NOMO-1 treated with DMSO at 0.1 percent for 48 hours (cell line): ENCODE results near the gene MN1.

ENCODE experiments used
- DNase-seq: peaks from one replicate; lab custom pipeline; 2025; ENCODE audit not compliant: unreplicated experiment; lab: John Stamatoyannopoulos, UW

The MN1 gene

DNA sequence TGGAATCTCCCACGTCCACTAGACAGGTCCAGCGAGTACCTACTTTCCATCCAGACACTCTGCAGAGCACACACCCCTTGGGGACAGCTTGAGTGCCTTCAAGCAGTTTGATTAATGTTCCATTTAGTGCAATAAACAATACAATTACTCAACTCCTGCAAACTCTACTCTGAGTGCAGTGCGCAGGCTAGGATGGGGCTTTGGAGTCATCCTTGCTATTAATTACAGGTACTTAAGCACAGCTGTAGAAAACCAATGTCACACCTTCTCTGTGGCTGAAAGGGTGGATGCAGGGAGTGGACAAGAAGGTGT lies 82.6 kb downstream of the MN1 start:
- DNase-seq: no peak

DNA sequence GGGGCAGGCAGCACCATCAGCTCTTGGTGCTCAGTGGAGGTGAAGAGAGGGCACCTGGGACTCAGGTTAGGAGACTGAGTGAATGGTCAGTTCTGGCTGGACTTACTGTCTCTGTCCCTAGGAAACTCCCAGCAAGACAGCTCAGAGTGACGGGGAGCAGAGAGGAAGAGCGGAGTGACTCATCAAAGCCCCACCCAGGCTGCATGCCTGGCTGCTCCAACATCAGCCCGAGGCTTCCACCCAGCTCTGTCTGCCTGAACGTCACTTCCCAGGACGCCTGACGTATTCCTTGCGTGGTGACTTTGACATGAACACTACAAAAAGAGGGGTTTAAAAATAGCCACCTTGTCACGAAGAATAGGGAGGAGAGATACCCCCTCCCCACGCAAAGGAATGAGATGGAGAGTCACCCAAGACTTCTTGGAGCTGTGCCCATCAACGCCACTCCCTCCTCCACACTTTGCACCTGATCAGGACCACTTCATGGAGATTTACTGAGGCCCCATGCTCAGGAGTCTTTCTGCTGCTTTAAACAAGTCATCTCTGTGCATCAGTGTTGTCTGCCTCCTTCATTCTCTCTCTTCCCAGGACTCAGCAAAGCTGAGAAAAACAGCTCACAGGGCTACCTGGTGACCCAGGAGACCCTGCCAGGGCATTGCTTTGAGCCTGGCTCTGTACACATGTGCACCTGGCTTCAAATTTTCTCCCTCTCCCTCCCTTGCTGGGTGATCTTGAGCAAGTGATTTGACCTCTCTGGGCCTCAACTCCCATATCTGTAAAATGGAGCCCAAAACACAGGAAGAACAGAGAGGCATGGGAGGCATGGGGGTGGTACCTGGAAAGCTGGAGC lies 83.1 kb downstream of the MN1 start:
- DNase-seq: peak; percentile 34

DNA sequence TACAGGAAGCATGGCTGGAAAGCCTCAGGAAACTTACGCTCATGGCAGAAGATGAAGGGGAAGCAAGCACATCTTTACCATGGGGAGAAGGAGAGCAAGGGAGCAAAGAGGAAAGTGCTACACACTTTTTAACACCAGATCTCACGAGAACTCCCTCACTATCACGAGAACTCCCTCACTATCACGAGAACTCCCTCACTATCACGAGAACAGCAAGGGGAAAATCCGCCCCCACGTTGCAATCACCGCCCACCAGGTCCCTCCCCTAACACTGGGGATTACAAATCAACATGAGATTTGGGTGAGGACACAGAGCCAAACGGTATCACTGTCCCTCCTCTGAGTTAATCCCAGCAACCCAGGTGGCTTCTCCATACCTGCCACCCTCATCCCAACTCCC lies 84.5 kb downstream of the MN1 start:
- no peak for DNase-seq

DNA sequence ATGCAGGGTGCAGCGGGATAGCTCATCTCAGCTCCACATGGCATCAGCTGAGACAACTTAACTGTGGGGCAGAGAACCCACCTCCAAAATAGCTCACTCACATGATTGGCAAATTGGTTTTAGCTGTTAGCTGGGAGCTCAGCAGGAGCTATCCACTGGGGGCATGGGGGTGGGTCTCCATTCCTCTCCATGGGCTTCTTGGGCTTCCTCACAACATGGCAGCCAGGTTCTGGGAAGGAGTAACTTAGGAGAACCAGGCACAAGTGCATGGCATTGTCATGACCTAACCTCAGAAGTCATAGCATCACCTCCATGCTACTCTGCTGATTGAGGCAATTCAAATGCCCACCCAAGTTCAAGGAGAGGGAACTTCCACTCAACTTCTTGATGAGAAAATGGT lies 85.5 kb downstream of the MN1 start:
- DNase-seq: no peak

DNA sequence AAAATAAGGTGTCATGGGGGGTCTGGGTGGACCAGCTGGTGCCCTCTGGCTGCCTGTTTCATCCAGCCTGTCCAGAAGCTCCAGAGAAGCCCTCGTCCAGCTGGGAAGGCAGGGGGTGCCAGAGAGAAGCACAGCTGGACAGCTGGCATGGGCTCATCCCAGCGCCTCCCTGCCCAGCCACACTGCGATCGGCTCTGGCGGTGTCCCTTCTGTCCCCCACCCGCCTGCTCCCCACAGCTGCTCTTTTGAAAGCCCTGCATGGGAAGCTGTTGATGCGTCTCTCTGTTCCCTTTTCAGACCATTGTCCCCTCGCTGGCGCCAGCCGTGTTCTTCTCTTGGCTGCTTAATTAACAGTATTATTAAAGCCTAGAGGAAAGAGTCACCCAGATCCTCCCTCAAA lies 86.5 kb downstream of the MN1 start:
- no peak for DNase-seq

DNA sequence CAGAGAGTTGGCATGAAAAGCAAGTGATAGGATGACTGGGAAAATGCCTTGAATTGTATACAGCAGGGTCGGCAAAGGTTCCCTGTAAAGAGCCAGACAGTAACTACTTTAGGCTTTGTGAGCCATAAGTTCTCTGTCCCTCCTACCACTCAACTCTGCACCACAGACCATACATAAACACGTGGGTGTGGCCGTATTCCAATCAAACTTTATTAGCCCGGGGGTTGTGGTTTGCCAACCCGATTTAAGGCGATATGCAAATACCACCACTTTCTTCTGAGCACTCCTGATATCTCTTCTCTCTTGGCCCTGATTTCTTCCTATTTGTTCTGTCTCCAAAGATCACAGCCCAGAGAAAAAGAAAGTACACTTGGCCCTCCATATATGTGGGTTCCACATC lies 87.5 kb downstream of the MN1 start:
- DNase-seq: no peak

DNA sequence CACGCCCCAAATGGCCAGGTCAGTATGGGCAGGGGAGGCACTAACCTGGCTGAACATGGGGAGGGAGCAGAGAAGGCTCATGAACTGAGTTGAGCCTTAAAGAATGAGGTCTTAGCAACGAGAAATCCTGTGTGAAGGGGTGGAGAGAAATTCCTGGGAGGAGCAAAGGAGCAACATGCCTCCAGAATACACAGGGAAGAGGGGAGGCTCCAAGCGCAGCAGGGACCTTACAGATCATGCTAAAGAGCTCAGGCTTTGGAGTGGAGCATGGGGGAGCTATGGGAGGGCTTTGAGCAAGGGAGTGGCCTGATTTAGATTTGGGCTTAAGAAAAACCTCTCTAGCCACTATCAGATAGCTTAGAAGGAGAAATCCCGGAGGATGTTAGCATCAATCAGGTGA lies 88.1 kb downstream of the MN1 start:
- no peak for DNase-seq

DNA sequence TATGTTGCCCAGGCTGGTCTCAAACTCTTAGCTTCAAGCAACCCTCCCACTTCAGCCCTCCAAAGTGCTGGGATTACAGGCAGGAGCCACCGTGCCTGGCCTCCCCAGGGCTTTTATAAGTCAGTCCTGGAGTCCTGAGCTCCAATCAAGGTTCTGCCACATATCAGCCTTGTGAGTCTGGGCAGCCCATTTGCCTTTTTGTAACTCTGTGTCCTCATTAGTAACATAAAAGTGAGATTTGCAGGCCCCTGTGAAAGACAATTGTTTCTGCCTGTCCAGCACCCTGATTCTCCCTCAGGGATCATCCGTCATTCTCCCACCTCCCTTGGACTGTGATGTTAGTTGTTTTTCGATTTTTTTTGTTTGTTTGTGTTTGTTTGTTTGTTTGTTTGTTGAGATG lies 89.8 kb downstream of the MN1 start:
- DNase-seq: no peak

DNA sequence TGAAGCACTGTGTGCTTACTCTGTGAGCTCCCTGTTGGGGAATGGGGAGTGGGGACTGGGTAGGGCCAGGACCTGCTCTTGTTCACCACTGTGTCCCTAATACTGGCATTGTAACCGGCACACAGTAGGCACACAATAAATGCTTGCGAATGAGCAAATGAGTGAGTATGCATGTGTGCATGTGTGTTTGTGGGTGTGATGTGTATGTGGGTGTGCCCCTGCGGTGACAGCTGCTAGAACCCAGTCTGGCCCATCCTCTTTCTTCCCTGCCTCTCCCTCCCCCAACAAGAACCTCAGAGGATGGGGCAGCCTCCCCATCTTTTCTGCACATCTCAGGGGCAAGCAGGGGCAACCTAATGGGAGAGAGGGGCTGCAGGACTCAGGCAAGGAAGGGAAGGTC lies 90.5 kb downstream of the MN1 start:
- no peak for DNase-seq

DNA sequence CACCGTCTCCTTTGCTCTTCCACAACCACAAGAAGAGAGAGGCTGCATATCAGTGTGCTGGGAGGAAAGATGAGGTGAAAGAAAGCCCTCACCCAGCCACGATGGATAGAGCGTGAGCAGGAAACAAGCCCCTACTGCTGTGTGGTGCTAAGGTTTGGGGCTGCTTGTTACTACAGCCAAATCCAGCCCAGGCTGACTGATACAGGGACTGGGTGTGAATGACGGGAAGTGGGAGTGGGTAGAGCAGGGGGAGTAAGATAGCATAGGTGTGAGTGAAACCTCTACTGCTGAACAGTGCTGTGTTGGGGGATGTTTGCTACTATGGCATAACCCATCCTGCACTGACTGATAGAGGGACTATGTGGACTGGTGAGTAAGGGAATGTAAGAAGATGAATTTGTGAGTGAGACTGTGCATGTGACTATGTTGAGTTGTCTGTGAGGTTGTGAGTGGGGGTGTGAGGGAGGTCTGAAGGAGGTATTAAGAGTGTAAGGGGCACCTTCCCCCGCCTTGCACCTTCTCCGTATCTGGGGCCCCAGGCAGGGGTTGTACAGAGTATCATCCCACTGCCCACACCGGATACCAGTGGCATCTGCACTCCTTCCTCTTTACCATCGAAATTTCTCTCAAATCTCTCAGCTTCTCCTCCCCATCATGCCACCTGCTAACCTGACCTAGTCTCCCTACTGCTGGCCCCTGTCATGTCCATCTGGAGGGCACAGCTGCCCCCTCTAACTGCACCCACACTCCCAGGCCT lies 91.5 kb downstream of the MN1 start:
- DNase-seq: no peak

DNA sequence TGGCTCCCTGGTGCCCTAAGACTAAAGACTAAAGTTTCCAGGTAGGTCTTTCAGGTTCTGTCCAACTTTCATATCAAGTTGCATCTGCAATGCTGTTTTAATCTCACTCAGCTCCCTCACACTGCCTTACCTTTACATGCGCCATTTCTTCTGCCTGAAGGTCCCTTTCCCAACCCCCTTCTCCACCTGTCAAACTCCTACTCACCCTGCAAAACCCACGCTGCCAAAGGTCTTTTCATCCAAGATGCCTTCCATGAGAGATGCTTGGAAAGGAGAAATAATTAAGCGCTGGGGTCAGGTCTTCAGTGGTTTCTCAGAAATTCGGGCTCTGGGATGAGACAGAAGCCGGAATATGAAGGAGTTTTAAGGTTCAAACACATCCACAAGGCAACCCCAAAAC lies 95.1 kb downstream of the MN1 start:
- DNase-seq: no peak

DNA sequence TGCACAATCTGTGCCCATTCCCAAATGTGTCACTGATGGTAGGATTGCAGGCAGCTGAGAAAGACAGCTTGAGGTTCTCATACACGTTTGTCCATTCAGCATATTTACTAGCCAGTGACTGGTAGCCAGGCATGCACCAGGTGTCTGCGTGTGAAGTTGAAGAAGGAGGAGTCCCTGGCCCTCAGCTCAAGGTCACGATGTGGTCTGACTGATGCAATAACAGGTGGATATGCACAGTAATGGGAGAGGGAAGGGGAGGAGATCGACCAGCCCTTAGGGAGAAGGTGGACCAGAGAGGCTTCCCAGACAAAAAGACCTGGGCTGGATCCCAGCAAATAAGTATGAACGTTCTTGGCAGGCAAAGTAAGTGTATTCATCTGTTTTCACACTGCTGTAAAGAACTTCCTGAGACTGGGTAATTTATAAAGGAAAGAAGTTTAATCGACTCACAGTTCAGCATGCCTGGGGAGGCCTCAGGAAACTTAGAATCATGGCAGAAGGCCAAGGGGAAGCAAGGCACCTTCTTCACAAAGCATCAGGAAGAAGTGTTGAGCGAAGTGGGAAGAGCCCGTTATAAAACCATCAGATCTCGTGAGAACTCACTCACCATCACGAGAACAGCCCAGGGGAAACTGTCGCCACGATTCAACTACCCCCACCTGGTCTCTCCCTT lies 96.0 kb downstream of the MN1 start:
- no peak for DNase-seq

DNA sequence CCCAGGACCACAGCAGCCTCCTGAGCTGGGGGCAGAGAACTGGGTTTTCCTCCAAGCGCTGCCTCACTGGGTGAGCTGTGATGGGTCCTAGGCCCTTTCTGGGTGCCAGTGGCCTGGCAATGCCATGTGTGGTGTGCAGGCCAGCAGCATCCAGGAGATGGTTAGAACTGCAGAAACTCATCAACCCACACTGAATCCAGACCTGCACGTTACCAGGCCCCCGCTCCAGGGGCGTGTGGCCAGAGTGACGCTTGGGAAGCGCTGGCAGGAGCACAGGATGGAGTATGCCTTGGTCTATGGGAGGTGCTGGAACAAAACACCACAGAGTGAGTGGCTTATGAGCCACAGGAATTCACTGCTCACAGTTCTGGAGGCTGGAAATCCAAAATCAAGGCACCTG lies 97.0 kb downstream of the MN1 start:
- DNase-seq: no peak

DNA sequence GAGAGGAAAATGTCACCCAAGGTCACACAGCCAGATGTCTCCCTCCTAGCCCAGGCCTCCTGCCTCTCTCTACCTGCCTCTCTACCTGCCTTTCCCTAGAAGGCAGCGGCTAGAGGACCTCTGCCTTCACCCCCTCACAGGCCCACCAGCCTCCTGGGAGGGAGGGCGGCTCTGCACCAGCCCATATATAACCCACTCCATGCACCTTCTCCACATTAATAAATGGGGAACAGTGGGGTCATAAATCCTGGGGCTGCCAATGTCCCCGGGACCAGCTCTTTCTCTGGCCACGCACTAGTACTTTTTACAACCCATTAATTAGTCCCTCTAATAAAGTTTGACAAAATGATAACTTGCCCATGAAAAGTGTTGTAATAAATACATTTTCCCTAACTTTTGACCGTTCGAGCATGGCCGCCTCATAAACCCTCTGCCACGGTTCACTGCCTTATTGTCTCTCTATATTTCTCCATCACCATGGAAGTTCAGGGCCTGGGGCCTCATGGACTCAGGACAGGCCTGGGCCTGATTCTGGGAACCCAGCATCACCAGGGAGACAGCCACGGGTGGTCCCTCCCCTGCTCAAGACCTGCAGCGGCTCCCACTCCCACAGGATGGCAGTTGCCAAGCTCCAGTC lies 102.1 kb downstream of the MN1 start:
- DNase-seq: no peak

DNA sequence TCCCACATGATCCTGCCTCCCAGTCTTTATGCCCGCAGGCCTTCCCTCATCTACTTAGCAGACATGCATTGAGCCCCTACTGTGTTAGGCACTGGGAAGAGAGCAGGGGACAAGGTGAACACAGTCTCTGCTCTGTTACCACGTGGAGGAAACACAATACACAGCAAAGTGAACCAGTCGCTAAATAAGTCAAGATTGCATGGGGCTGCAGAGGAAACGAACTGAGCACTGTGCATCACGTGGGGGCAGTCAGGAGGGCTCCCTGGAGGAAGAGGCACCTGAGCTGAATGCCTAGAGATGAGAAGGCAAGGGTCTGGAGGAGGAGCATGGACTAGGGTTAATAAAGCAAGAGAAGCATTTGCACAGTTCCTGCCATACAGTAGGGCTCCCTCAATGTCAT lies 102.7 kb downstream of the MN1 start:
- DNase-seq: no peak
